Esophagus (tissue), 2 donors: ENCODE measurements around the gene COL5A1. TPM values are rescaled to one million over a fixed set of nuclear protein-coding genes. Genes with fewer than 3 reads are reported as not detected.

Experiments
- H3K27ac ChIP-seq, 2 donors: one replicate each; pipeline ENCODE4 v1.5.1; 2013; ENCODE audit warnings: low read depth in 2 of 2, mild to moderate bottlenecking in 2 of 2, inconsistent platforms in 1 of 2, low read length in 1 of 2, moderate library complexity in 1 of 2
- H3K27me3 ChIP-seq, 2 donors: one replicate each; pipeline ENCODE4 v1.6.1; 2013; ENCODE audit warnings: low read length in 2 of 2, control low read depth in 1 of 2, mild to moderate bottlenecking in 1 of 2; ENCODE audit not compliant: insufficient read depth in 2 of 2, control insufficient read depth in 1 of 2
- H3K36me3 ChIP-seq, 2 donors: one replicate each; pipeline ENCODE4 v1.6.1; 2013; ENCODE audit warnings: low read length in 1 of 2; ENCODE audit not compliant: control insufficient read depth in 2 of 2, insufficient read depth in 2 of 2
- H3K4me1 ChIP-seq, 2 donors: one replicate each; pipeline ENCODE4 v1.6.1; 2013; ENCODE audit warnings: low read length in 1 of 2; ENCODE audit not compliant: control insufficient read depth in 2 of 2, insufficient read depth in 2 of 2
- H3K4me3 ChIP-seq, 2 donors: one replicate each; pipeline ENCODE4 v1.5.1; 2013; ENCODE audit warnings: low read length in 2 of 2, mild to moderate bottlenecking in 2 of 2, low read depth in 1 of 2, moderate library complexity in 1 of 2
- H3K9me3 ChIP-seq, 2 donors: one replicate each; pipeline ENCODE4 v1.6.1; 2013; ENCODE audit warnings: mild to moderate bottlenecking in 2 of 2, low read depth in 1 of 2, low read length in 1 of 2, moderate library complexity in 1 of 2; ENCODE audit not compliant: control insufficient read depth in 2 of 2, insufficient read depth in 1 of 2
- WGBS, 2 donors: extraction: QIAGEN DNeasy Blood & Tissue Kit; methylation state at CpG; one replicate each; pipeline ENCODE4 v1.1.7; 2013; 5-methylcytosine and 5-hydroxymethylcytosine counted together
- polyA plus RNA-seq, 2 donors: library from polyadenylated mRNA; stranded (reverse); fragments of 200-250 nt; gene quantifications; one replicate each; pipeline ENCODE4 v1.2.3, GENCODE V29; 2013
- donor health status: healthy with polysubstance abuse.
- donor health status: Bipolar disorder and iron deficiency.

COL5A1 gene
- polyA plus RNA-seq, 2 donors: 3.5 to 7.6 TPM

GRCh38 chr9:134884492-134884891, 242.9 kb downstream of the COL5A1 start:
- Histone ChIP-seq H3K9me3 (no peaks in the 10 kb centered on the region), H3K27ac (no peak overlapping the region)
- WGBS, 2 donors: 84% methylated on average over 8 of the region's 8 CpGs

GRCh38 chr9:134885001-134885678, 243.5 kb downstream of the COL5A1 start:
- Histone ChIP-seq H3K9me3 (no peaks in the 10 kb centered on the region), H3K27ac (no peak overlapping the region), H3K27me3 (no peaks in the 10 kb centered on the region), H3K36me3 (no peaks in the 10 kb centered on the region), H3K4me1 (no peaks in the 10 kb centered on the region), H3K4me3 (no peak overlapping the region)
- WGBS, 2 donors: 85 to 91% methylated on average over 22 of the region's 22 CpGs

More at GRCh38 chr9:134884492-134884891, 242.9 kb downstream of the COL5A1 start:
- H3K4me1 ChIP-seq: no peaks in the 10 kb centered on the region
- no peaks in the 10 kb centered on the region for H3K27me3 ChIP-seq
- H3K4me3 ChIP-seq: no peak overlapping the region
- H3K36me3 ChIP-seq: no peaks in the 10 kb centered on the region

- no peaks in the 10 kb centered on the region for H3K4me1 ChIP-seq
- H3K27ac ChIP-seq: no peak overlapping the region
- no peaks in the 10 kb centered on the region for H3K9me3 ChIP-seq
- no peaks in the 10 kb centered on the region for H3K36me3 ChIP-seq
- WGBS, 2 donors: 80 to 81% methylated on average over 18 to 24 of the region's 24 CpGs
- H3K4me3 ChIP-seq: no peak overlapping the region
- H3K27me3 ChIP-seq: no peaks in the 10 kb centered on the region
These were observed 244.2 kb downstream of the COL5A1 start for GRCh38 chr9:134885679-134886412.

- H3K4me3 ChIP-seq: no peak overlapping the region
- no peak overlapping the region for H3K27ac ChIP-seq
- H3K36me3 ChIP-seq: no peaks in the 10 kb centered on the region
- WGBS, 2 donors: 88 to 89% methylated on average over 11 of the region's 11 CpGs
- H3K4me1 ChIP-seq: no peaks in the 10 kb centered on the region
- no peaks in the 10 kb centered on the region for H3K9me3 ChIP-seq
- H3K27me3 ChIP-seq: no peaks in the 10 kb centered on the region
These were observed 244.9 kb downstream of the COL5A1 start for GRCh38 chr9:134886413-134886913.

GRCh38 chr9:134887219-134887618, 245.6 kb downstream of the COL5A1 start:
- H3K36me3 ChIP-seq: no peaks in the 10 kb centered on the region
- 85 to 90% methylated on average over 10 of the region's 10 CpGs for WGBS, 2 donors
- H3K27me3 ChIP-seq: no peaks in the 10 kb centered on the region
- H3K27ac ChIP-seq: no peak overlapping the region
- no peak overlapping the region for H3K4me3 ChIP-seq
- no peaks in the 10 kb centered on the region for H3K9me3 ChIP-seq
- H3K4me1 ChIP-seq: peaks cover 0 to under 1% of the 10 kb centered on the region in 2 donors

GRCh38 chr9:134887686-134888602, 246.3 kb downstream of the COL5A1 start:
- 74 to 77% methylated on average over 27 of the region's 27 CpGs for WGBS, 2 donors

GRCh38 chr9:134888603-134889190, 247.1 kb downstream of the COL5A1 start:
- no peaks in the 10 kb centered on the region for H3K9me3 ChIP-seq
- H3K4me3 ChIP-seq: no peak overlapping the region
- WGBS, 2 donors: 78 to 81% methylated on average over 14 of the region's 14 CpGs
- H3K27me3 ChIP-seq: no peaks in the 10 kb centered on the region
- H3K4me1 ChIP-seq: peaks cover 0 to 3% of the 10 kb centered on the region in 2 donors
- H3K27ac ChIP-seq: no peak overlapping the region
- no peaks in the 10 kb centered on the region for H3K36me3 ChIP-seq

More at GRCh38 chr9:134887686-134888602, 246.3 kb downstream of the COL5A1 start:
- no peak overlapping the region for H3K4me3 ChIP-seq
- H3K27ac ChIP-seq: no peak overlapping the region
- no peaks in the 10 kb centered on the region for H3K27me3 ChIP-seq
- H3K9me3 ChIP-seq: no peaks in the 10 kb centered on the region
- peaks cover 0 to 3% of the 10 kb centered on the region in 2 donors for H3K4me1 ChIP-seq
- H3K36me3 ChIP-seq: no peaks in the 10 kb centered on the region

GRCh38 chr9:134889386-134890154, 248.0 kb downstream of the COL5A1 start:
- no peaks in the 10 kb centered on the region for H3K27me3 ChIP-seq
- 83 to 87% methylated on average over 10 of the region's 10 CpGs for WGBS, 2 donors
- H3K36me3 ChIP-seq: no peaks in the 10 kb centered on the region
- no peak overlapping the region for H3K4me3 ChIP-seq
- peaks cover 0 to 3% of the 10 kb centered on the region in 2 donors for H3K4me1 ChIP-seq
- H3K9me3 ChIP-seq: no peaks in the 10 kb centered on the region
- H3K27ac ChIP-seq: no peak overlapping the region
